D341Med (cell line): ENCODE data around the gene SVIL.
A peak's percentile ranks its signal among the peaks of the same experiment; 100 is the strongest.
"Not testable (repeated sequence)": the region's sequence is repeated elsewhere in the genome, so short reads cannot be mapped to it uniquely, and the experiment has no call there.

Source experiments
- DNase-seq: peaks from one replicate; pipeline ENCODE4 v3.0.0; 2012; ENCODE audit warnings: low spot score

SVIL gene

GRCh38 chr10:29515879-29516278, 118.9 kb downstream of the SVIL start:
- not testable (repeated sequence) for DNase-seq

DNA sequence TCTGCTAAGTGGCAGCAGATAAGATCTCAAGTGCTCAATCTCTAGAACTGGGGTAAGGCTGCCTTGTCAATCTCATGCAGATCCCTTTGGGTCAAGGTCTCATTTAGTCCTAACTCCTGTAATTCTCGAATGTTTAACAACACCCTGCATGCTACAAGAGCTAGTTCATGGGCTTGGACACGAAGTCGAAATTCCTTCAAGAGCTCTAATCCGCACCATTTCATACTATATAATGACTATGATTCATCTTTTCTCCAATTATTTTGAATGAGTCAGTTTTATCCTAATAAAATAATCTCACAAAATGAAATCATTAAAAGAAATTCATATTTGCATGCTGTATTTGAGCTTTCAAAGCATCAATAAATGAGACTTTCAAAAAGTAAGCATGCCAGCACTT, 119.7 kb downstream of the SVIL start:
- not testable (repeated sequence) for DNase-seq

DNA sequence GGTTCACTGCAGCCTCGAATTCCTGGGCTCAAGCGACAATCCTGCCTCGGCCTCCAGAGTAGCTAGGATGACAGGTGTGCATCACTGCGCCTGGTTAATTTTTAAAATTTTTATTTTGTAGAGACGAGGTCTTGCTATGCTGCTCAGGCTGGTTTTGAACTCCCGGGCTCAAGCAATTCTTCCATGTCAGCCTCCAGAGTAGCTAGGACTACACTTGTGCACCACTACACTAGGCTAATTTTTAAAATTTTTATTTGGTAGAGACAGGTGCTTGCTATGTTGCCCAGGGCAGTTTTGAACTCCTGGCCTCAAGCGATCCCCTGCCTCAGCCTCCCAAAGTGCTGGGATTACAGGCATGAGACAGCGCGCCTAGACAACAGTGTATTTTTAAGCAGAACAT, 120.5 kb downstream of the SVIL start:
- DNase-seq, result no peak

DNA sequence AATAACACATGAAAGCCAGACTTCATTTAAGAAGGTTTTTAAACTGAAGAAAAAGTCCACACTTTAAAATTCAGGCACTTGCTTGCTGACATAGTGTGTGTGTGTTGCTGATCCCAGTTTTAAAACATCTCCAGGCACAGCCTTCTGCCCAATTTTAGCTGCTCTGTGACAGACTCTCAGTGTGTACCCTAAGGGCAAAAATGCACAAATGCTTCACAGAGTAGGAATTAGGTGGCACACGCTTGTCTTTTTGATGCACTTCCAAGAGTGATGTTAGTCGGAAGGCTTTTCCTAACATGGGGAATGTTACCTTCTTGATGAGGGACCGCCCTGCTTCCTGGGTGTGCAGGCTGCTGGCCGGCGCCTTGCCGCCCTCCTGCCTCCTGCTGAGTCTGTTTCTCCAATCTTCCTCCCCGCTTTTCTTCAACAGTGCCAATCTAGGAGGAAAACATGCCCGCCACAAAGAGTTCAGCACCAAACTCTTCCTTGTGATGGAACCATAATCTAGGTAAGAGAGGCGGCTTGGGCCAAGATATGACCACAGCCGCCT, 122.3 kb downstream of the SVIL start:
- DNase-seq, result no peak

- DNase-seq, result not testable (repeated sequence)
Observed at GRCh38 chr10:29511806-29512205, 123.0 kb downstream of the SVIL start.

GRCh38 chr10:29510483-29511157, 124.2 kb downstream of the SVIL start:
- not testable (repeated sequence) for DNase-seq

GRCh38 chr10:29508554-29509244, 126.1 kb downstream of the SVIL start:
- DNase-seq, result no peak

DNA sequence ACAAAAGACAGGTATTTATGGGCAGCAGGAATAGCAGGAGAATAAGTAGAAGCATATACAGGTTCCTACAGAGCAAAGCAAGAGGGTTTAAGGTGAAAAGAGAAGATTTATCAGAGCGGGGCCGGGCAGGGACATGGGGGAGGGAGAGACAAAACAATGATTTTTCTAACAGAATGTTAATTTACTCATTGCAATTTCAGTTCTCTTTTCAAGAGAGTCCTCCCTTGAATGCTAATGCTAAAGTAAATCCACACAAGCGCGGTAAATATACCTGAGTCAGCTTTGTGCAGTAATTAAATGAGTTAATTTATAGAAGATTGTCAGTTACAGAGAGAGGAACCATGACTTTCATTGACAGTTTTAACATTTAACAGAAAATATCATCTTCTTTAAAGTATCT, 127.0 kb downstream of the SVIL start:
- DNase-seq, result not testable (repeated sequence)

- not testable (repeated sequence) for DNase-seq
Observed at GRCh38 chr10:29506324-29506921, 128.3 kb downstream of the SVIL start.

- no peak for DNase-seq
Observed at GRCh38 chr10:29502351-29502750, 132.4 kb downstream of the SVIL start.

GRCh38 chr10:29501692-29502091, 133.1 kb downstream of the SVIL start:
- DNase-seq, result no peak

- DNase-seq, result no peak
Observed at GRCh38 chr10:29499993-29500537, 134.7 kb downstream of the SVIL start.

DNA sequence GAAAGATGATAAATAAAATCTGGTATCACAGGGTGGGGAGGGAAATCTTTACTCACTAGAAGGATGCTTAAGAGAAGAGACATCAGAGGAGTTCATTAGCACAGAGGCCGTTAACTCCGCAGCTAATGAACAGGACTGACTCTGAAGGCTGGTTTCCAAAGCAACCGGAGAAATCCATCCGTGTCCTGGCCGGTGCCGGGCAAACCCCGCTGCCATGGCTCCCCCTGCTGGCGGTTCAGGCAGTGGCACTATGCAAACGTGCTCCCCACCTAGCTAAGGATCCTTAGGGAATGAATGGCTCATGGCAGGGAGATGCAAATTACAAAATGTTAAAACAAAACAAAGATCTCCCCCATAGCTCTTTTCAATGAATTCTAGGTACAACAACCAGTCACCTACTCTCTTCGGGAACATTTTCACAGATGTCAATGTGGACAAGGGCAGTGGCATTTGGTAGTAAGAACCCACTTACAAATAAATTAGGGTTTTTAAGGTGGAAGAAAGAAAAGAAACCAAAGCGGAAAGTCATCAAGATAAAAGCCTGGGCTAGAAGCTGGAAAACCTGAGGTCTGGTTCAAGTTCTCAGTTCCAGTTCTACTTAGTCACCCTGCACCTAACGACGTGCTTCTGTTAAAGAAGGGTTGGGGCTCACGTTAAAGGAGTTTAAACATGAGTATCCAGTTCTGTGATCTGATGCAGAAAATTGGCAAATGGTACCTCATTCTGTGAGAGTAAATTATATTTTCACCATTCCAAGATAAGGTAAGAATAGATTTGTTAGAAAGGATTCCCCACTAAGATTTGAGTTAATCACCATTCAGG, 138.2 kb downstream of the SVIL start:
- peak; percentile 87 for DNase-seq

DNA sequence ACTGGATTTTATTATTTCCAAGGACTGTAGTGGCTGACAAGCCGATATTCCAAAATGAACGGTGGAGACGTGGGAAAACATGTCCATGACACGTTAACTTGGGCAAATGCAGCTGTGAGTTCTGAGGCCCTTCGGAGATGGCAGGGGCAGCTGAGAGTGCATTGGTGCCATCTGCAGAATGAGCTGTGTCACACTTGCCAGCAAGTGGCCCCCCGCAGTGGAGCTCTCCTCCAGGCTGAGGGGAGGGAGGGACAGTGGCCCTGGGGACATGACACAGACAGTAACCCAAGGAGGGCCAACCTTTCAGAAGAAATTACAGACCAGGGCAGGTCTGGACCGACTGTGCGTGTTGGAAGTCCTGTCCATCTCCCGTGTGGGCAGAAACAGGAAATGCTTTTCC, 139.4 kb downstream of the SVIL start:
- DNase-seq, result no peak

GRCh38 chr10:29493697-29494096, 141.1 kb downstream of the SVIL start:
- DNase-seq, result no peak

DNA sequence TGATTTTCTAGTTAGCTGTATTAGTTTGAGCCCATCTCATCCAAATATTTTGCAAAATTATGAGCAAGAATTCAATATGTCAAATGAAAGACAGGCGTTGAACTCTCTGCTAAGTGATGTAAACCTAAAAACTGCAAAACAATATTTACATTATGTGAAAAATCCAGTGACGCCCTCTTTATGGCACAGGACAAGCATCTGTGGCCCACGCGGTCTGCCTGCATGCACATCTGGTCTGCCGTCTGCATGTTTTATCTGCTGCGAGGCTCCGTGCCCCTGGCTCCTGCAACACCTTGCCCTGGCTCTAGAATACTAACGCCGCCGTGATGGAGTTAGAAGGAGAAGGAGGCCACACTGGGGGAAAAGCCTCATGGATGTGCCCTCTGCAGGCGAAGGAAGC, 142.0 kb downstream of the SVIL start:
- DNase-seq, result no peak

DNA sequence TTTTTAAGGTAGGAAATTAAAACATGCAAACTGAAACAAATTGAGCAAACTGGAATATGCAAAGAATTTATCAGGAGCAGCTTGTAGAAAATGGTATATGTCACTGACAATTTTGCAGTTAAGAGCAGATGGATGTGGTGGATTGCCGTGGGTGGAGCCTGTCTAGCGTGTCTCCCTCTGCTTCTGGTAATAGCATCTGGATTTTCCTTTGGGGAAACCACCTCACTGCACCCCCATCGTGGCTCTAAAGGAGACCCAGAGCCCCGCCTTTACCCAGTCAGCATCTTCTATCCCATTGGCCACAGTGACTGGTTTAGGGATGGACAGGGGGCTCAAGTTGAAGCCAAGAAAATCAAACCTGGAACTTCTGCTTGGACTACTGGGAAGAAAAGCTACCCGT, 142.9 kb downstream of the SVIL start:
- no peak for DNase-seq

GRCh38 chr10:29490781-29491280, 143.9 kb downstream of the SVIL start:
- DNase-seq, result not testable (repeated sequence)

GRCh38 chr10:29488471-29488870, 146.3 kb downstream of the SVIL start:
- not testable (repeated sequence) for DNase-seq

DNA sequence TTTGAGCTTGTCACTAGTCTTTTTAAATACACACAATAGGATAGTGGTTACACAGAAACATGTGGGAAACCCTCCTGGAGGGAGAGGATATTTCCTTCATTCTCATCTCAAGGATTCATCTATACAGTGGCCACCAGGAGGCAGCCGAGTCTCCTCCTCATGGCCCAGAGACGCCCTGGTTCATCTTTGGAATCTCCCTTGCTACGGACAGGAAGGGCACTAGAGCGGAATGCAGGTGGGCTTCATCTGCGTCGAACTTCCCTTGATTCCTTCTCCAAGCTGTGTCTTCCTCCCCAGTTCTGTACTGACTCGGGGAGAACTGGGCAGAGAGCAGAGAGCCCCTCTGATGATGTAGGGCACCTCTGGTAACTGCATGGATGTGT, 146.9 kb downstream of the SVIL start:
- not testable (repeated sequence) for DNase-seq

DNA sequence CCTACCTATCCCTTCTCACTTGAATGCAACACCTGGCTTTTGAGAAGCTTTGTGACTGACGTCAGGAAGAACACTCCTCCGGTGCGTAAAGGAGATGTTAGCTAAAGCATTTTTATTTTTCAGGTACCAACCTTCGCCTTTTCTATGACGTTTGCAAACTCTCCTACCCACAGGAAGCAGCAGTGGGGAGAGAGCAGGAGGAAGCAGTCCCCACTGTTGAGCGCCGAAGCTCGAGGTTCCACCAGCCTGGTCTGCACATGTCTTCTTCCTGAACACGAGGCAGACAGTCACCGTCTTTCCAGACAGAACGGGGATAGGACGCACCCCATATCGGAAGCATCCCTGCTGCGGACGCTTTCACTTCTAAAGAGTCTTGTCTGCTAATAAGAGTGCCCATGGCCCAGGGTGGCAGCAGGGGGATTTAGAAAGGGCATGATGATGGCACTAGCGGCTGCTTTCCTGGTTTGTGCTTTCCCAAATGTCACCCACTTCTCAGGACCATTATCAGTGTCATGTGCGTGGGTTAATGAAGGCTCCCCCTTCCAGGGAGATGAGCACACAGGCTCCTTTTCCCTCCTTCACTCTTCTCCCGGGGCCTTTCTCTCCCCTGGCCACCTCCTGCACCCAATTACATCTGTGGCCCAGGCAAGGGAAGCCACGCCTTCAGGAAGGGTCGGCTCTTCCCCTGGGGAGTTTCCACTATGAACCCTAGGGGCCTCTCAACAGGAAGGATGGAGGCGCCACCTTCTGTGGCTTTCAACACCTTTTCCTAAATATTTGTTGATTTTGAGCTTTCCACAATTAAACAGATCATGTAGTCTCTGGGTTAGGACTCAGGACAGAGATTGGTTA, 147.5 kb downstream of the SVIL start:
- not testable (repeated sequence) for DNase-seq
